CD4-positive, alpha-beta T cell treated with Interleukin-17A for 1 hour (primary cell): Measurements from ENCODE around the gene RAPGEF2.

ENCODE experiments used
- DNase-seq: peaks from one replicate; pipeline ENCODE4 v3.0.0-alpha.2; 2020

Gene RAPGEF2

DNA sequence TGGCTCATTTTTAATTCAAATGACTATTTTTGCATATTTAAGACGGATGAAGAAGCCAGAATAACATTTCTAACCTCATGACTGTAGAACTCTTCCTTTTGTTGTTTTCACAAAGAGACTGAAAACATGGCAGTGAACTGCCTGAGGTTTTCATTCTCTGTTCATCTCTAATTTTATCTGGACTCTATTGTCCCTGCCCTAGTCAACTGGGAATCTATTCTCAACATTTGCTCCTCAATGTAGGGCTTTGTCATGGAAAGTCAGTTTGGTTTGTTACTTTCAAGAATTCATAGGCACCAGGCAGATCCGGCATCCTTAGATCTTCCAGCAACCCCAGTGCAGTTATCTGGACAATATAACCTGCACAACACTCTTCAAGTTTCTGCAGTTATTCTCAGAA, 277.0 kb downstream of the RAPGEF2 start:
- DNase-seq: no peak

- no peak for DNase-seq
Observed at GRCh38 chr4:159382856-159383561, 280.1 kb downstream of the RAPGEF2 start.

- no peak for DNase-seq
Observed at GRCh38 chr4:159383562-159383931, 280.7 kb downstream of the RAPGEF2 start.

DNA sequence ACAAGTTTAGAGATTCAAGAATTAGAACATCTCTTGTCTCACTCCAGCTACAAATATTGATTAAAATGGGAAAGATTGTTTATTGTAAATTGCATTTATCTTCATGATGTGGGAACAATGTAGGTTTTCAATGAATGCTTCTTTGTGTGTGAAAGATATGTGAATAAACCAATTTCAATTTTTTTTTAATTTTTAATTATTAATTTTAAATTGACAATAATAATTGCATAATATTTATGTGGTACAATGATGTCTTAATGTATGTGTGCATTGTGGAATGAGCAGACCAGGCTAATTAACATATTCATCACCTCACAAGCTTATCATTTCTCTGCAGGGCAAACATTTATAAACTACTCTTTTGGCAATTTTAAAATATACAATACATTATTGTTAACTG, 281.1 kb downstream of the RAPGEF2 start:
- no peak for DNase-seq

- DNase-seq: no peak
Observed at GRCh38 chr4:159384632-159385031, 281.8 kb downstream of the RAPGEF2 start.

DNA sequence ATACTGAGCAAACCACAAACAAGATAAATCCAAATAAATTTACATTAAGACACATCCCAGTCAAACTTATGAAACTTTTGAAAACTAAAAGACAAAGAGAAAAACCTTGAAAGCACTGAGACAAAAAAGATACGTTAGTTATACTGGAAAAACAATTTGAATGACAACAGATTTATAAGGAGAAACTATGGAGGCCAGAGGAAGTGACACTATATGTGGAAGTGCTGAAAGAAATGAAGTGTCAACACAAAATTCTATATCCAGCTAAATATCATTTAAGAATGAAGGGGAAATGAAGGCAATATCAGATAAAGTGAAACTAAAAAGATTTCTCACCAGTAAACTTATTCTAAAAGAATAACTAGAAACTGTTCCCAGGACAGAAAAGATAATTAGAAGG, 283.7 kb downstream of the RAPGEF2 start:
- no peak for DNase-seq

DNA sequence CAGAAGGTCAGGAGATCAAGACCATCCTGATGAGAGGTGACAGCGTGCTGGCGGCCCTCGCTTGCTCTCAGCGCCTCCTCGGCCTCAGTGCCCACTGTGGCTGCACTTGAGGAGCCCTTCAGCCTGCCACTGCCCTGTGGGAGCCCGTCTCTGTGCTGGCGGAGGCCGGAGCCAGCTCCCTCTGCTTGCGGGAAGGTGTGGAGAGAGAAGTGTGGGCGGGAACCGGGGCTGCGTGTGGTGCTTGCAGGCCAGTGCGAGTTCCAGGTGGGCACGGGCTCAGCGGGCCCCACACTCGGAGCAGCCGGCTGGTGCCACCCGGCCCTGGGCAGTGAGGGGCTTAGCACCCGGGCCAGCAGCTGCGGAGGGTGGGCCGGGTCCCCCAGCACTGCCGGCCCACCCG, 286.9 kb downstream of the RAPGEF2 start:
- no peak for DNase-seq

GRCh38 chr4:159390648-159391047, 287.8 kb downstream of the RAPGEF2 start:
- no peak for DNase-seq

DNA sequence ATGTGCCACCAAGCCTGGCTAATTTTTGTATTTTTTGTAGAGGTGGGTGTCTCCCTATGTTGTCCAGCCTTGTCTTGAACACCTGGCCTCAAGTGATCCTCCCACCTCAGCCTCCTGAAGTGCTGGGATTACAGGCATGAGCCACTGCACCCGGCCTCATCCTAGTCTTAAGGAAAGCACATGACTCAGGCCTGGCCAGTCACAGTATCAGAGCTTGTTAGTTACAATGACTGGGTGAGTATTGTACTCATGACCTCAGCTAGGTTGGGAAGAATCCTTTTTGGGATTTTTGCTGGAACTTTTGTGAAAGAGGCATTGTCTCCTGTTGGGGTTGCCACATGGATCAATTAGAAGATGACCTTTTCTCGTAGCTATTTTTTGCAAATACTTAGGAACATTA, 292.8 kb downstream of the RAPGEF2 start:
- no peak for DNase-seq

- DNase-seq: no peak
Observed at GRCh38 chr4:159396151-159396550, 293.3 kb downstream of the RAPGEF2 start.

- DNase-seq: no peak
Observed at GRCh38 chr4:159398236-159398638, 295.4 kb downstream of the RAPGEF2 start.

DNA sequence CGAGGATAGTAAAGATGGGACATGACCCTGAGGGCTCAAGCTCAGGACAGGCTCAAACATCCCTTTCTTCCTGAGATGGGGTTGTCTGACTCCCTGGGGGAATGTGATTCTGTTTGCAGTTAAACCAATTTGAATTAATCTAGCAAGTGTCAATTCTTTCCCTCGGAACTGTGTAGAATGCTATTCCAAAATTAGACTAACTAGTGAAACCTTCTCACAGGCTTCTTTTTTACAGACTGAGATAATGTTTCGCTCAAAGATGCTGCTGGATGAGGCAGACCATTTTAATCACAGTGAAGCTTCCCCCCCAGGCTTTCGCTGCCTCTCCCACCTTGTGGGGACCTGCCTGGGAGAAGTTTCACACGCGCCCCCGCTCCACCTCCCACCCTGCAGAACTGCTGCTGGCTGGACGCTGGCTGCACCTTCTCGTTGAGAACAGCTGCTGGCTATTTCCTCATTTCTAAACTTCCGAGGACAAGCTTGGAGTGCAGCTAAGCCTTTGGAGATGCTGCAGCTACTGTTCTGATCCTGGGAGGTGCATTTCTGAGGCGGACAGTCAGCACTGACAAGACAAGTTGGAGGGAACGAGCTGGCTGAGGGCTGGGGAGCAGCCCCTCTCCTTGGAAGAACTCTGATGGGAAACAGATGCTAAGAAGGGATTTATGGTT, 297.8 kb downstream of the RAPGEF2 start:
- no peak for DNase-seq

- DNase-seq: no peak
Observed at GRCh38 chr4:159401226-159401712, 298.4 kb downstream of the RAPGEF2 start.

GRCh38 chr4:159401791-159402380, 299.0 kb downstream of the RAPGEF2 start:
- no peak for DNase-seq
